Measurements from ENCODE around the gene TOR2A. TPM values are rescaled to one million over a fixed set of nuclear protein-coding genes. Genes with fewer than 3 reads are reported as not detected.
A peak's percentile ranks its signal among the peaks of the same experiment; 100 is the strongest.

TOR2A gene
- total and polyA plus RNA-seq, 9 of the 15 experiments (the other 6 are each of a cell fraction or from before 2014, with no cell fraction given), result 0.80 to 25.9 (median 11.1) TPM

DNA sequence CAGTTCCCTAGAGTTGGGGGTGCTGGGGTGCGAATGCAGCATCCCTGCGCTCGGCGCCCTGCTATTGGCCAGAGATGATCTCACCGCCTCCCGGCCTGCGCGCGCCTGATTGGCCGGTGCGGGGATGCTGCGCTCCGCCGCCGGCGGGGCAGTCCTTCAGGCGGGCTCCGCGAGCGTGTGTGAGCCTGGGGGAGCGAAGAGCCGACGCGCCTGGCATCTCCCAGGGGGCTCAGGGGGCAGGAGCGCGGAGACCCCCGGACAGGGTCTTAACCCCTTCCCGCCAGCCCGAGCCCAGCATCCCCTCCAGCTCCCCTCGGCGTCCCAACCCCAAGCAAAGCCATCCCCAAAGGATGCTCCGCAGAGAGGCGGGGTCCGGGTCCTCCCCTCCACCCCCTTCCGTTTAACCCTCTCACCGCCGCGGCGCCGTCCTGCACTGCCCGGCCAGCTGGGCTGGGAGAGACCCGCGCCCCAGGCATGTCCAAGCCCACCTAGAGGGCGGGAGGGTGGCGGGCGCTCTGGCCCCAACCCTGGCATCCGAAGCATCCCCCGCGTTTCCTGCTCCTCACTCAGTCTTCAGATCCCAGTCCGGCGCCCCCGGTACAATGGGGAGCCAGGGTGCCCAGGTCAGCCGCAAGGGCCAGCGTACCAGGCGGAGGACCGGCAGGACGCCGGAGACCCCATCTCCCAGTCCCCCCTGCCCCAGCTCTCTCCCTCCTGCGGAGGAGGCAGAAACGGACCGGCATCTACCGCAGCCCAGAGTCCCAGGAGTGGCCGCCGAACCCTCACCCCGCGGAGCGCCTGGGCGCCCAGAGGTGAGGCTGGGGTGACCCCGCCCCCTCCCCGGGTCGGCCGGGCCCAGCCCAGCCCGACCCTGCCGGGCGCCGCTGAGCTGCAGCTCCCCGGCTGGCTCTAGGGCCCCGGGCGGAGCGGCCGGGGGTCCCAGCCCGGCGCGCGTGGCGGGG, 19.3 kb upstream of the TOR2A start (continued):
- TF ChIP-seq, protein P1, sequence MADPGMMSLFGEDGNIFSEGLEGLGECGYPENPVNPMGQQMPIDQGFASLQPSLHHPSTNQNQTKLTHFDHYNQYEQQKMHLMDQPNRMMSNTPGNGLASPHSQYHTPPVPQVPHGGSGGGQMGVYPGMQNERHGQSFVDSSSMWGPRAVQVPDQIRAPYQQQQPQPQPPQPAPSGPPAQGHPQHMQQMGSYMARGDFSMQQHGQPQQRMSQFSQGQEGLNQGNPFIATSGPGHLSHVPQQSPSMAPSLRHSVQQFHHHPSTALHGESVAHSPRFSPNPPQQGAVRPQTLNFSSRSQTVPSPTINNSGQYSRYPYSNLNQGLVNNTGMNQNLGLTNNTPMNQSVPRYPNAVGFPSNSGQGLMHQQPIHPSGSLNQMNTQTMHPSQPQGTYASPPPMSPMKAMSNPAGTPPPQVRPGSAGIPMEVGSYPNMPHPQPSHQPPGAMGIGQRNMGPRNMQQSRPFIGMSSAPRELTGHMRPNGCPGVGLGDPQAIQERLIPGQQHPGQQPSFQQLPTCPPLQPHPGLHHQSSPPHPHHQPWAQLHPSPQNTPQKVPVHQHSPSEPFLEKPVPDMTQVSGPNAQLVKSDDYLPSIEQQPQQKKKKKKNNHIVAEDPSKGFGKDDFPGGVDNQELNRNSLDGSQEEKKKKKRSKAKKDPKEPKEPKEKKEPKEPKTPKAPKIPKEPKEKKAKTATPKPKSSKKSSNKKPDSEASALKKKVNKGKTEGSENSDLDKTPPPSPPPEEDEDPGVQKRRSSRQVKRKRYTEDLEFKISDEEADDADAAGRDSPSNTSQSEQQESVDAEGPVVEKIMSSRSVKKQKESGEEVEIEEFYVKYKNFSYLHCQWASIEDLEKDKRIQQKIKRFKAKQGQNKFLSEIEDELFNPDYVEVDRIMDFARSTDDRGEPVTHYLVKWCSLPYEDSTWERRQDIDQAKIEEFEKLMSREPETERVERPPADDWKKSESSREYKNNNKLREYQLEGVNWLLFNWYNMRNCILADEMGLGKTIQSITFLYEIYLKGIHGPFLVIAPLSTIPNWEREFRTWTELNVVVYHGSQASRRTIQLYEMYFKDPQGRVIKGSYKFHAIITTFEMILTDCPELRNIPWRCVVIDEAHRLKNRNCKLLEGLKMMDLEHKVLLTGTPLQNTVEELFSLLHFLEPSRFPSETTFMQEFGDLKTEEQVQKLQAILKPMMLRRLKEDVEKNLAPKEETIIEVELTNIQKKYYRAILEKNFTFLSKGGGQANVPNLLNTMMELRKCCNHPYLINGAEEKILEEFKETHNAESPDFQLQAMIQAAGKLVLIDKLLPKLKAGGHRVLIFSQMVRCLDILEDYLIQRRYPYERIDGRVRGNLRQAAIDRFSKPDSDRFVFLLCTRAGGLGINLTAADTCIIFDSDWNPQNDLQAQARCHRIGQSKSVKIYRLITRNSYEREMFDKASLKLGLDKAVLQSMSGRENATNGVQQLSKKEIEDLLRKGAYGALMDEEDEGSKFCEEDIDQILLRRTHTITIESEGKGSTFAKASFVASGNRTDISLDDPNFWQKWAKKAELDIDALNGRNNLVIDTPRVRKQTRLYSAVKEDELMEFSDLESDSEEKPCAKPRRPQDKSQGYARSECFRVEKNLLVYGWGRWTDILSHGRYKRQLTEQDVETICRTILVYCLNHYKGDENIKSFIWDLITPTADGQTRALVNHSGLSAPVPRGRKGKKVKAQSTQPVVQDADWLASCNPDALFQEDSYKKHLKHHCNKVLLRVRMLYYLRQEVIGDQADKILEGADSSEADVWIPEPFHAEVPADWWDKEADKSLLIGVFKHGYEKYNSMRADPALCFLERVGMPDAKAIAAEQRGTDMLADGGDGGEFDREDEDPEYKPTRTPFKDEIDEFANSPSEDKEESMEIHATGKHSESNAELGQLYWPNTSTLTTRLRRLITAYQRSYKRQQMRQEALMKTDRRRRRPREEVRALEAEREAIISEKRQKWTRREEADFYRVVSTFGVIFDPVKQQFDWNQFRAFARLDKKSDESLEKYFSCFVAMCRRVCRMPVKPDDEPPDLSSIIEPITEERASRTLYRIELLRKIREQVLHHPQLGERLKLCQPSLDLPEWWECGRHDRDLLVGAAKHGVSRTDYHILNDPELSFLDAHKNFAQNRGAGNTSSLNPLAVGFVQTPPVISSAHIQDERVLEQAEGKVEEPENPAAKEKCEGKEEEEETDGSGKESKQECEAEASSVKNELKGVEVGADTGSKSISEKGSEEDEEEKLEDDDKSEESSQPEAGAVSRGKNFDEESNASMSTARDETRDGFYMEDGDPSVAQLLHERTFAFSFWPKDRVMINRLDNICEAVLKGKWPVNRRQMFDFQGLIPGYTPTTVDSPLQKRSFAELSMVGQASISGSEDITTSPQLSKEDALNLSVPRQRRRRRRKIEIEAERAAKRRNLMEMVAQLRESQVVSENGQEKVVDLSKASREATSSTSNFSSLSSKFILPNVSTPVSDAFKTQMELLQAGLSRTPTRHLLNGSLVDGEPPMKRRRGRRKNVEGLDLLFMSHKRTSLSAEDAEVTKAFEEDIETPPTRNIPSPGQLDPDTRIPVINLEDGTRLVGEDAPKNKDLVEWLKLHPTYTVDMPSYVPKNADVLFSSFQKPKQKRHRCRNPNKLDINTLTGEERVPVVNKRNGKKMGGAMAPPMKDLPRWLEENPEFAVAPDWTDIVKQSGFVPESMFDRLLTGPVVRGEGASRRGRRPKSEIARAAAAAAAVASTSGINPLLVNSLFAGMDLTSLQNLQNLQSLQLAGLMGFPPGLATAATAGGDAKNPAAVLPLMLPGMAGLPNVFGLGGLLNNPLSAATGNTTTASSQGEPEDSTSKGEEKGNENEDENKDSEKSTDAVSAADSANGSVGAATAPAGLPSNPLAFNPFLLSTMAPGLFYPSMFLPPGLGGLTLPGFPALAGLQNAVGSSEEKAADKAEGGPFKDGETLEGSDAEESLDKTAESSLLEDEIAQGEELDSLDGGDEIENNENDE (IDR thresholded peaks at IDR 0.05; ENCODE audit: low read depth, low read length), result no peak
- TF ChIP-seq PHF21A (IDR thresholded peaks at IDR 0.05; ENCODE audit: borderline replicate concordance, low read depth) (no peak), KDM1A (IDR thresholded peaks at IDR 0.05) (peak; percentile 57 to 67; a peak in 3 of 4 replicates), CTBP1 (IDR thresholded peaks at IDR 0.05; ENCODE audit: borderline replicate concordance) (peak; percentile 34; the same call in 1 of the 2 replicates), BDP1 (IDR thresholded peaks at IDR 0.05; ENCODE audit: insufficient read depth, insufficient read length) (no peak), HDAC8 (tag; IDR thresholded peaks at IDR 0.05) (no peak), POLR2A (conservative IDR thresholded peaks at IDR 0.05) (no peak)
- TF ChIP-seq, protein P2, sequence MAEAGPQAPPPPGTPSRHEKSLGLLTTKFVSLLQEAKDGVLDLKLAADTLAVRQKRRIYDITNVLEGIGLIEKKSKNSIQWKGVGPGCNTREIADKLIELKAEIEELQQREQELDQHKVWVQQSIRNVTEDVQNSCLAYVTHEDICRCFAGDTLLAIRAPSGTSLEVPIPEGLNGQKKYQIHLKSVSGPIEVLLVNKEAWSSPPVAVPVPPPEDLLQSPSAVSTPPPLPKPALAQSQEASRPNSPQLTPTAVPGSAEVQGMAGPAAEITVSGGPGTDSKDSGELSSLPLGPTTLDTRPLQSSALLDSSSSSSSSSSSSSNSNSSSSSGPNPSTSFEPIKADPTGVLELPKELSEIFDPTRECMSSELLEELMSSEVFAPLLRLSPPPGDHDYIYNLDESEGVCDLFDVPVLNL (CRISPR knock-in tag; IDR thresholded peaks at IDR 0.05; ENCODE audit: low read depth), result no peak
- TF ChIP-seq, protein P3, sequence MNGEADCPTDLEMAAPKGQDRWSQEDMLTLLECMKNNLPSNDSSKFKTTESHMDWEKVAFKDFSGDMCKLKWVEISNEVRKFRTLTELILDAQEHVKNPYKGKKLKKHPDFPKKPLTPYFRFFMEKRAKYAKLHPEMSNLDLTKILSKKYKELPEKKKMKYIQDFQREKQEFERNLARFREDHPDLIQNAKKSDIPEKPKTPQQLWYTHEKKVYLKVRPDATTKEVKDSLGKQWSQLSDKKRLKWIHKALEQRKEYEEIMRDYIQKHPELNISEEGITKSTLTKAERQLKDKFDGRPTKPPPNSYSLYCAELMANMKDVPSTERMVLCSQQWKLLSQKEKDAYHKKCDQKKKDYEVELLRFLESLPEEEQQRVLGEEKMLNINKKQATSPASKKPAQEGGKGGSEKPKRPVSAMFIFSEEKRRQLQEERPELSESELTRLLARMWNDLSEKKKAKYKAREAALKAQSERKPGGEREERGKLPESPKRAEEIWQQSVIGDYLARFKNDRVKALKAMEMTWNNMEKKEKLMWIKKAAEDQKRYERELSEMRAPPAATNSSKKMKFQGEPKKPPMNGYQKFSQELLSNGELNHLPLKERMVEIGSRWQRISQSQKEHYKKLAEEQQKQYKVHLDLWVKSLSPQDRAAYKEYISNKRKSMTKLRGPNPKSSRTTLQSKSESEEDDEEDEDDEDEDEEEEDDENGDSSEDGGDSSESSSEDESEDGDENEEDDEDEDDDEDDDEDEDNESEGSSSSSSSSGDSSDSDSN (IDR thresholded peaks at IDR 0.05; ENCODE audit: borderline replicate concordance in 1 of 2, low read depth in 2 of 2, low read length in 2 of 2), result no peak
- TF ChIP-seq, protein P4, sequence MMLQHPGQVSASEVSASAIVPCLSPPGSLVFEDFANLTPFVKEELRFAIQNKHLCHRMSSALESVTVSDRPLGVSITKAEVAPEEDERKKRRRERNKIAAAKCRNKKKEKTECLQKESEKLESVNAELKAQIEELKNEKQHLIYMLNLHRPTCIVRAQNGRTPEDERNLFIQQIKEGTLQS (IDR thresholded peaks at IDR 0.05), result peak; percentile 15; the same call in 1 of the 2 replicates
- TF ChIP-seq, protein P4 (CRISPR knock-in tag; conservative IDR thresholded peaks at IDR 0.05), result no peak
